A549 (cell line): ENCODE data around the gene FAM187B. TPM values are rescaled to one million over a fixed set of nuclear protein-coding genes. Genes with fewer than 3 reads are reported as not detected.
A peak's percentile ranks its signal among the peaks of the same experiment; 100 is the strongest.

Experiments
- ATAC-seq, 2 experiments: fragments of 200-7000 bp in 1 of 2; fragments of >200 bp in 1 of 2; cut with Nextera tagmentation in 1 of 2; cut with Tn5 transposase in 1 of 2; 3 replicates each; pipeline versions ENCODE4 v1.8.0 to v1.9.1; 2018 to 2020; ENCODE audit warnings: mild to moderate bottlenecking in 1 of 2, moderate library complexity in 1 of 2
- CTCF ChIA-PET: fragments of 300-600 bp; sonication (Branson Sonifier 250); formaldehyde crosslinking; extraction: SDS; loops from one replicate; lab custom pipeline; 2021; ENCODE audit warnings: antibody characterized with exemption, inconsistent platforms; lab: Yijun Ruan, JAX
- POLR2A ChIA-PET: fragments of 350-600 bp; formaldehyde crosslinking; extraction: SDS; loops from one replicate; lab custom pipeline; 2021; ENCODE audit warnings: antibody characterized with exemption, inconsistent platforms; lab: Yijun Ruan, JAX
- DNase-seq, 2 experiments: peaks; one replicate each; pipeline versions ENCODE4 v3.0.0 to v3.0.0-alpha.2; 2011 to 2016; ENCODE audit warnings: low read depth in 1 of 2, low spot score in 1 of 2
- FAIRE-seq: peaks from 2 replicates; lab custom pipeline; 2011; peaks lifted over from hg19 to GRCh38; lab: Jason Lieb, UNC
- H3K27ac ChIP-seq, 2 experiments: fragments of >200 bp; sonication (Bioruptor Twin); formaldehyde crosslinking; 3 replicates each; pipeline ENCODE4 v1.5.1; 2016 to 2017
- H3K4me1 ChIP-seq: fragments of >200 bp; sonication (Bioruptor Twin); formaldehyde crosslinking; 3 replicates; pipeline ENCODE4 v1.6.1; 2016
- H3K4me2 ChIP-seq: fragments of >200 bp; sonication (Bioruptor Twin); formaldehyde crosslinking; 3 replicates; pipeline ENCODE4 v1.6.1; 2016
- H3K4me3 ChIP-seq: fragments of >200 bp; sonication (Bioruptor Twin); formaldehyde crosslinking; 3 replicates; pipeline ENCODE4 v1.5.1; 2016
- H3K9me3 ChIP-seq: fragments of >200 bp; sonication (Bioruptor Twin); formaldehyde crosslinking; 3 replicates; pipeline ENCODE4 v1.6.1; 2016
- CBX2 ChIP-seq: fragments of 200-600 bp; sonication (generic); IDR thresholded peaks from 2 replicates; pipeline ENCODE4 v1.6.1; 2016; ENCODE audit warnings: low read depth, mild to moderate bottlenecking, borderline replicate concordance
- CHD2 ChIP-seq: fragments of 150-350 bp; IDR thresholded peaks from 2 replicates; pipeline ENCODE4 v1.6.1; 2014; ENCODE audit warnings: low read length; ENCODE audit not compliant: partially characterized antibody
- CTCF ChIP-seq: fragments of >200 bp; sonication (Bioruptor Twin); formaldehyde crosslinking; IDR thresholded peaks from 3 replicates; pipeline ENCODE4 v1.5.1; 2016
- EP300 ChIP-seq, 2 experiments: fragments of >200 bp; sonication (Bioruptor Twin); formaldehyde crosslinking; IDR thresholded peaks; 2 replicates in 1 of 2; 3 replicates in 1 of 2; pipeline ENCODE4 v1.6.1; 2016 to 2017
- ESRRA ChIP-seq: fragments of 150-350 bp; IDR thresholded peaks from 2 replicates; pipeline ENCODE4 v1.6.1; 2014; ENCODE audit warnings: mild to moderate bottlenecking, low read length, borderline replicate concordance
- FOSL2 ChIP-seq, 2 experiments: fragments of 450-650 bp in 1 of 2; fragments of >200 bp in 1 of 2; sonication (Bioruptor Twin) in 1 of 2; formaldehyde crosslinking; IDR thresholded peaks; 2 replicates each; pipeline versions ENCODE4 v1.5.0 to v1.6.1; 2016 to 2020; ENCODE audit warnings: mild to moderate bottlenecking in 1 of 2, moderate library complexity in 1 of 2
- HDAC2 ChIP-seq: fragments of 200-600 bp; sonication (generic); IDR thresholded peaks from 2 replicates; pipeline ENCODE4 v1.6.1; 2016
- HES2 ChIP-seq: fragments of >200 bp; sonication (Bioruptor Twin); formaldehyde crosslinking; IDR thresholded peaks from 2 replicates; pipeline ENCODE4 v1.6.1; 2016
- HOXB13 ChIP-seq: fragments of 250-450 bp; sonication (Bioruptor Pico); IDR thresholded peaks from 2 replicates; pipeline ENCODE4 v1.5.0; 2020; ENCODE audit warnings: low read depth, mild to moderate bottlenecking, moderate library complexity
- JUN ChIP-seq, 2 experiments: fragments of >200 bp; sonication (Bioruptor Twin); formaldehyde crosslinking; IDR thresholded peaks; 2 replicates in 1 of 2; 3 replicates in 1 of 2; pipeline ENCODE4 v1.6.1; 2016 to 2017
- MAZ ChIP-seq: fragments of 150-350 bp; IDR thresholded peaks from 2 replicates; pipeline ENCODE4 v1.6.1; 2014; ENCODE audit warnings: antibody characterized with exemption, low read depth, low read length, borderline replicate concordance
- MYC ChIP-seq: IDR thresholded peaks from 2 replicates; pipeline ENCODE4 v1.6.1; 2012; ENCODE audit warnings: mild to moderate bottlenecking, inconsistent platforms, low read length, improper control_type of control experiment, borderline replicate concordance
- NFE2L2 ChIP-seq: fragments of 150-350 bp; conservative IDR thresholded peaks from 2 replicates; pipeline ENCODE4 v1.6.1; 2014; ENCODE audit warnings: low read length
- NPAS2 ChIP-seq: fragments of 250-450 bp; sonication (Bioruptor Pico); IDR thresholded peaks from 2 replicates; pipeline ENCODE4 v1.8.0; 2022; ENCODE audit warnings: mild to moderate bottlenecking, moderate library complexity, borderline replicate concordance
- POLR2AphosphoS2 ChIP-seq: conservative IDR thresholded peaks from 2 replicates; pipeline ENCODE4 v1.6.1; 2012; ENCODE audit warnings: low read length, improper control_type of control experiment, inconsistent platforms
- RAD21 ChIP-seq, 2 experiments: fragments of >200 bp in 1 of 2; sonication (Bioruptor Twin) in 1 of 2; formaldehyde crosslinking in 1 of 2; IDR thresholded peaks in 1 of 2; conservative IDR thresholded peaks in 1 of 2; 2 replicates in 1 of 2; 3 replicates in 1 of 2; pipeline ENCODE4 v1.6.1; 2012 to 2018; ENCODE audit warnings: inconsistent platforms in 1 of 2
- RCOR1 ChIP-seq: fragments of 150-350 bp; IDR thresholded peaks from 2 replicates; pipeline ENCODE4 v1.6.1; 2014; ENCODE audit warnings: antibody characterized with exemption, low read length, low read depth
- RNF2 ChIP-seq: fragments of 200-600 bp; sonication (generic); IDR thresholded peaks from 2 replicates; pipeline ENCODE4 v1.6.1; 2016; ENCODE audit warnings: low read depth, mild to moderate bottlenecking, antibody characterized with exemption, moderate library complexity, borderline replicate concordance
- SREBF2 ChIP-seq: fragments of 450-650 bp; IDR thresholded peaks from 2 replicates; pipeline ENCODE4 v1.6.1; 2014; ENCODE audit warnings: mild to moderate bottlenecking, moderate library complexity
- TFCP2L1 ChIP-seq: fragments of 250-450 bp; sonication (Bioruptor Pico); IDR thresholded peaks from 2 replicates; pipeline ENCODE4 v1.5.0; 2021; ENCODE audit warnings: mild to moderate bottlenecking
- TP53 ChIP-seq: fragments of 250-450 bp; sonication (Bioruptor Pico); IDR thresholded peaks from 2 replicates; pipeline ENCODE4 v1.5.0; 2021; ENCODE audit warnings: mild to moderate bottlenecking, moderate library complexity
- ZFP36 ChIP-seq: fragments of 450-650 bp; IDR thresholded peaks from 2 replicates; pipeline ENCODE4 v1.6.1; 2014; ENCODE audit warnings: borderline replicate concordance; ENCODE audit not compliant: partially characterized antibody
- ZSCAN20 ChIP-seq: fragments of 250-450 bp; sonication (Bioruptor Pico); IDR thresholded peaks from 2 replicates; pipeline ENCODE4 v1.8.0; 2022; ENCODE audit warnings: mild to moderate bottlenecking, moderate library complexity
- WGBS: methylation state at CpG from one replicate; pipeline ENCODE4 v1.1.6; 2017; ENCODE audit errors: missing lambda C conversion rate; 5-methylcytosine and 5-hydroxymethylcytosine counted together
- polyA plus RNA-seq, 4 experiments: library from polyadenylated mRNA; depleted of rRNA in 3 of 4; stranded (reverse); fragments of >200 nt; fragmentation: RNase III in 1 of 4; extraction: RNeasy Plus Mini Kit Qiagen cat#74134 plus additional on column Dnase treatment in 1 of 4; gene quantifications; 2 replicates in 3 of 4; 3 replicates in 1 of 4; pipeline ENCODE4 v1.2.3, GENCODE V29; 2011 to 2017
- TF ChIP-seq, protein P1 (sequence below): fragments of >200 bp; sonication (Bioruptor Twin); formaldehyde crosslinking; IDR thresholded peaks from 3 replicates; pipeline ENCODE4 v1.6.1; 2016
- TF ChIP-seq, protein P2 (sequence below): IDR thresholded peaks from 2 replicates; pipeline ENCODE4 v1.6.1; 2012
- TF ChIP-seq, protein P3 (sequence below): IDR thresholded peaks from 2 replicates; pipeline ENCODE4 v1.6.1; 2012; ENCODE audit warnings: low read depth, borderline replicate concordance

Gene FAM187B
- polyA plus RNA-seq, 2 of the 4 experiments (the other 2 are of a cell fraction) = not detected

DNA sequence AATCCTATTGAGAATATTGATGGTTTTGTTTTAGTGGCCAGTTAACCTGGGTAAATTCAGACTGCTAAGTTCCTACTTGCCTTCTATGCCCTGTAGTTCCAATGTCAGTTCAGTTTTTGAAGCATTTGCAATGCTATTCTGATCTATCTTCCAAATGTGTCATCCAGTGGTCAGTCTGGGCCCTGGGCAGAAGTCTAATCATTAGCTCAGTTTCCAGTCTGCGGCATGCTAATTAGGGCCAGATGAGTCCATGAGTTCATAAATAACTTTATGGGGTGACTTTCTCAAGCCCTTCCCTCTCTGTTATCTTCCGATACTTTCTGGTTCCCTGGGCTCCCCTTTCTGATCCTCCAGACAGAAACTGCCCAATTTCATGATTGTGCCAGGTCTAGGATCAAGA is 32.7 kb downstream of the FAM187B start:
- H3K4me1 ChIP-seq = no peaks in the 10 kb centered on the region
- no peak overlapping the region for H3K27ac ChIP-seq
- H3K4me3 ChIP-seq = no peak overlapping the region
- FAIRE-seq (no peak), ATAC-seq (no peak), DNase-seq (no peak)
- H3K9me3 ChIP-seq = peaks cover 18% of the 10 kb centered on the region
- 49% methylated on average over 2 of the region's 2 CpGs for WGBS
- ChIA-PET CTCF (interaction anchor here (1.5 kb wide), 1 partner anchor 10 kb away, joined by 3 read pairs; no protein-coding TSS in a partner anchor), POLR2A (no interaction called here)
- TF ChIP-seq EP300 (IDR thresholded peaks at IDR 0.05) (no peak), JUN (IDR thresholded peaks at IDR 0.05) (no peak), POLR2AphosphoS2 (no peak), ZSCAN20 (CRISPR knock-in tag) (no peak), ZFP36 (no peak), SREBF2 (no peak), CHD2 (no peak), FOSL2 (IDR thresholded peaks at IDR 0.05) (no peak), FOSL2 (CRISPR knock-in tag; IDR thresholded peaks at IDR 0.05) (no peak), ESRRA (no peak), HES2 (no peak), TFCP2L1 (no peak)
- TF ChIP-seq, protein P1, sequence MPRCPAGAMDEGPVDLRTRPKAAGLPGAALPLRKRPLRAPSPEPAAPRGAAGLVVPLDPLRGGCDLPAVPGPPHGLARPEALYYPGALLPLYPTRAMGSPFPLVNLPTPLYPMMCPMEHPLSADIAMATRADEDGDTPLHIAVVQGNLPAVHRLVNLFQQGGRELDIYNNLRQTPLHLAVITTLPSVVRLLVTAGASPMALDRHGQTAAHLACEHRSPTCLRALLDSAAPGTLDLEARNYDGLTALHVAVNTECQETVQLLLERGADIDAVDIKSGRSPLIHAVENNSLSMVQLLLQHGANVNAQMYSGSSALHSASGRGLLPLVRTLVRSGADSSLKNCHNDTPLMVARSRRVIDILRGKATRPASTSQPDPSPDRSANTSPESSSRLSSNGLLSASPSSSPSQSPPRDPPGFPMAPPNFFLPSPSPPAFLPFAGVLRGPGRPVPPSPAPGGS = no peak
- TF ChIP-seq, protein P2, sequence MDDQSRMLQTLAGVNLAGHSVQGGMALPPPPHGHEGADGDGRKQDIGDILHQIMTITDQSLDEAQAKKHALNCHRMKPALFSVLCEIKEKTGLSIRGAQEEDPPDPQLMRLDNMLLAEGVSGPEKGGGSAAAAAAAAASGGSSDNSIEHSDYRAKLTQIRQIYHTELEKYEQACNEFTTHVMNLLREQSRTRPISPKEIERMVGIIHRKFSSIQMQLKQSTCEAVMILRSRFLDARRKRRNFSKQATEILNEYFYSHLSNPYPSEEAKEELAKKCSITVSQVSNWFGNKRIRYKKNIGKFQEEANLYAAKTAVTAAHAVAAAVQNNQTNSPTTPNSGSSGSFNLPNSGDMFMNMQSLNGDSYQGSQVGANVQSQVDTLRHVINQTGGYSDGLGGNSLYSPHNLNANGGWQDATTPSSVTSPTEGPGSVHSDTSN = no peak
- TF ChIP-seq, protein P3, sequence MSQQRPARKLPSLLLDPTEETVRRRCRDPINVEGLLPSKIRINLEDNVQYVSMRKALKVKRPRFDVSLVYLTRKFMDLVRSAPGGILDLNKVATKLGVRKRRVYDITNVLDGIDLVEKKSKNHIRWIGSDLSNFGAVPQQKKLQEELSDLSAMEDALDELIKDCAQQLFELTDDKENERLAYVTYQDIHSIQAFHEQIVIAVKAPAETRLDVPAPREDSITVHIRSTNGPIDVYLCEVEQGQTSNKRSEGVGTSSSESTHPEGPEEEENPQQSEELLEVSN = no peak
- H3K4me2 ChIP-seq = no peak overlapping the region

DNA sequence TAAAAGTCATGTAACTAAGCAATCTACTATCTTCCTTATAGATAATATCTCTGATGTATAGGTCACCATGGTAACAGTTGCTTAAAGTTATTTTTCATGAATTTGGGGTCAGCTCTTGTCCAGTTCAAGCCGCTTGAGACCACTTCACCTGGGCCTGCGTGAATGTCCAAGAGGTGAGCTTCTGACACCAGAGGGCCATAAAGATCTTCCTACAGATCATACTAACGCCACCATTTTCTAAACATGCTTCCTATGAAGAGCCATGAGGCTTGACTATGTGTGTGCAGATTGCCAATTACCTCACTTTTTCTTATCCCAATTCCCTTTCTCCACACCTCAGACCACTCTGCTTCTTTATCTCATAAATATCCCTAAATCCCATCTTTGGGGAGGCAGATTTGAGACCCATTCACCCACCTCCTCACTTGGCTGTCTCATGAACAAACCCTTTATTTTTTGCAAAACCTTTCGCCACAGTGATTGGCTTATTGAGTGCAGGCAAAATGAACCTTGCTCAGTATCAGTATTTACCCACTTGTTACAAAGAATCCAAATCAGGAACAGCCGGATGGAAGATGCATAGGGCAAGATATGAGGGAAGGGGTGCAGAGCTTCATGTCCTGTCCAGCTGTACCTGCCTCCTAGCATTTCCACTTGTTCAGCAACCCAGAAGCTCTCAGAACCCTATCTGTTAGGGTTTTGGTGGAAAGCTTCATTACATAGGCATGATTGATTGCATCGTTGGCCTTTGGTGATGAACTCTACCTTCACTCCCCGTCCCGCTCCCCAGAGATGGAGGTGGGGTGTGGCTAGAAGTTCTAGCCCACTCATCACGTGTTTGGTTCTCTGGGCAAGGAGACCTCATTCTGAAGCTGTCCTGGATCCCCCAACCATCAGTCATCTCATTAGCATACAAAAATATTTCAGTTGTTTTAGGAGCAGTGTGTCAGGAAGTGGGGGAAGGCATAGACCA is 34.2 kb downstream of the FAM187B start:
- H3K4me3 ChIP-seq = no peak overlapping the region
- ATAC-seq = 0 out of 6 replicates have a peak, but pooled peaks of 1 of the 2 experiments have one; percentile 19
- ChIA-PET POLR2A (no interaction called here), CTCF (interaction anchor here (0.5 to 1.6 kb wide), 6 partner anchors 12 to 1147 kb away, joined by 3 to 6 read pairs (median 4); no protein-coding TSS in a partner anchor)
- H3K4me2 ChIP-seq = no peak overlapping the region
- DNase-seq = no peak
- FAIRE-seq = peak; percentile 56
- no peak overlapping the region for H3K27ac ChIP-seq
- WGBS = 37% methylated on average over 9 of the region's 9 CpGs
- no peaks in the 10 kb centered on the region for H3K4me1 ChIP-seq
- peaks cover 18% of the 10 kb centered on the region for H3K9me3 ChIP-seq
- no peak for TF ChIP-seq NPAS2 (CRISPR knock-in tag)
- TF ChIP-seq RNF2 = no peak
- TF ChIP-seq ESRRA = no peak
- no peak for TF ChIP-seq RCOR1

DNA sequence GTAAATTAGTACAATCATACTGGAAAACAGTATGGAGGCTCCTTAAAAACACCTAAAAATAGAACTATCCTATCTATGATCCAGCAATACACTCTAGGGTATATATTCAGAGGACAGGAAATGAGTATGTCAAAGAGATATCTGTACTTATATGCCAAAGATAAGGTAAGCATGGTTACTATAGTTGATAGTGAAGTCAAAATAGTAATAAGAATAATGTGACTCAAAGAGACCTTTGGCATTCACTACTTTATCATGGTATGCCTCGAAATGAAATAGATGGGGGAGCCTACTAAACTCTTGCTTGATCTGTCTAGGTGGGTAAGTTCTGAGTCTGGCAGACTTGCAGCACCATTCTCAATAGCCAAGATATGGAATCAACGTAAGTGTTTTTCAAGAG is 43.7 kb downstream of the FAM187B start:
- FAIRE-seq = peak; percentile 72
- 0 out of 6 replicates have a peak, but pooled peaks of 1 of the 2 experiments have one; percentile 38 for ATAC-seq
- H3K27ac ChIP-seq = no peak overlapping the region
- WGBS = 9% methylated on average over 2 of the region's 2 CpGs
- H3K4me3 ChIP-seq = no peak overlapping the region
- POLR2A ChIA-PET = no interaction called here
- CTCF ChIA-PET = no interaction called here
- no peak overlapping the region for H3K4me2 ChIP-seq
- no peaks in the 10 kb centered on the region for H3K4me1 ChIP-seq
- DNase-seq = no peak
- H3K9me3 ChIP-seq = peaks cover 11% of the 10 kb centered on the region; the same call in 2 of the 3 replicates
- TF ChIP-seq TP53 (no peak), NFE2L2 (no peak), ESRRA (no peak), TFCP2L1 (no peak), SREBF2 (no peak), HOXB13 (CRISPR knock-in tag) (no peak), CBX2 (no peak), MYC (no peak), MAZ (no peak), CTCF (no peak), HDAC2 (no peak), RAD21 (conservative IDR thresholded peaks at IDR 0.05 in 1 of 2, IDR thresholded peaks at IDR 0.05 in 1 of 2) (no peak)
- TF ChIP-seq, protein P3 = no peak
